H1 (cell line): ENCODE data around the gene HMGB1. TPM values are rescaled to one million over a fixed set of nuclear protein-coding genes. Genes with fewer than 3 reads are reported as not detected.

ENCODE experiments used
- BRCA1 ChIP-seq: IDR thresholded peaks from 2 replicates; pipeline ENCODE4 v1.6.1; 2012; ENCODE audit warnings: low read depth, low read length, improper control_type of control experiment
- CBX8 ChIP-seq: fragments of 300-800, 300-1000 bp; sonication (generic); IDR thresholded peaks from 2 replicates; pipeline ENCODE4 v1.7.1; 2016; ENCODE audit warnings: low read depth, low read length, borderline replicate concordance
- HDAC2 ChIP-seq, 2 experiments: fragments of 300-600 bp in 1 of 2; sonication (generic) in 1 of 2; IDR thresholded peaks; 2 replicates each; pipeline ENCODE4 v1.6.1; 2011 to 2012; ENCODE audit warnings: low read depth in 2 of 2, low read length in 2 of 2, mild to moderate bottlenecking in 2 of 2, moderate library complexity in 2 of 2, borderline replicate concordance in 1 of 2, inconsistent platforms in 1 of 2
- KDM4A ChIP-seq: IDR thresholded peaks from one replicate; pipeline ENCODE4 v1.7.1; 2012; ENCODE audit warnings: low read depth, mild to moderate bottlenecking, moderate library complexity, low read length, inconsistent platforms; ENCODE audit not compliant: severe bottlenecking
- NRF1 ChIP-seq: IDR thresholded peaks from 2 replicates; pipeline ENCODE4 v1.6.1; 2011; ENCODE audit warnings: mild to moderate bottlenecking, low read depth, low read length, improper control_type of control experiment
- RFX5 ChIP-seq: IDR thresholded peaks from 2 replicates; pipeline ENCODE4 v1.6.1; 2011; ENCODE audit warnings: low read depth, low read length, improper control_type of control experiment, borderline replicate concordance
- SIRT6 ChIP-seq: IDR thresholded peaks from one replicate; pipeline ENCODE4 v1.7.1; 2012; ENCODE audit warnings: low read length, inconsistent platforms
- TEAD4 ChIP-seq: IDR thresholded peaks from 2 replicates; pipeline ENCODE4 v1.6.1; 2012; ENCODE audit warnings: low read depth, low read length, inconsistent platforms, mixed read lengths
- polyA plus RNA-seq, 7 experiments: library from polyadenylated mRNA; depleted of rRNA in 3 of 7; stranded (reverse) in 5 of 7; unstranded in 2 of 7; fragments of >200 nt in 5 of 7; fragments of 200-250 nt in 2 of 7; gene quantifications; 1 replicate in 5 of 7; 2 replicates in 1 of 7; 4 replicates in 1 of 7; pipeline versions ENCODE4 v1.2.1 to v1.2.3, GENCODE V29; 2011 to 2013; ENCODE audit warnings: missing spikeins in 2 of 7, mixed read lengths in 2 of 7
- total RNA-seq: library from RNA; stranded (reverse); fragmentation: NEBNext Ultra II Directional; extraction: Animal tissue kit (Norgen Biotek cat#: 25700); gene quantifications from 2 replicates; pipeline ENCODE4 v1.2.1, GENCODE V29; 2021
- TF ChIP-seq, protein P1 (sequence below): IDR thresholded peaks from 2 replicates; pipeline ENCODE4 v1.6.1; 2012; ENCODE audit warnings: low read length, inconsistent platforms

HMGB1 gene
- total and polyA plus RNA-seq, 2 of the 8 experiments (the other 6 are each of a cell fraction or from before 2014, with no cell fraction given): 123 to 776 TPM

DNA sequence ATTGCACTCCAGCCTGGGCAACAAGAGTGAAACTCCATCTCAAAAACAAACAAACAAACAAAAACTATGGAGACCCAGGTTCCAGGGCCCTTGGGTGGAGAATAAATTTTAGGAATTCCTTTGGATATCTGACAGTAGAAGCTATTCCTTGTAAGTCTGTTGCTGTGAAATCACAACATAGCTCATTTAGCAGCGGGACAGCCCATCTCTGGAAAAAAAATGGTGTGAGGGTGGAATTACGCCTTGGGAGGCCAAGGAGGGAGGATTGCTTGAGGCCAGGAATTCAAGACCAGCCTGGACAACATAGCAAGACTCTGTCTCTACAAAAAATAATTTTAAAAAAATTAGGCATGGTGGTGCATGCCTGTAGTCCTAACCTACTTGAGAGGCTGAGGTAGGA, 15.7 kb downstream of the HMGB1 start (continued):
- TF ChIP-seq, protein P1, sequence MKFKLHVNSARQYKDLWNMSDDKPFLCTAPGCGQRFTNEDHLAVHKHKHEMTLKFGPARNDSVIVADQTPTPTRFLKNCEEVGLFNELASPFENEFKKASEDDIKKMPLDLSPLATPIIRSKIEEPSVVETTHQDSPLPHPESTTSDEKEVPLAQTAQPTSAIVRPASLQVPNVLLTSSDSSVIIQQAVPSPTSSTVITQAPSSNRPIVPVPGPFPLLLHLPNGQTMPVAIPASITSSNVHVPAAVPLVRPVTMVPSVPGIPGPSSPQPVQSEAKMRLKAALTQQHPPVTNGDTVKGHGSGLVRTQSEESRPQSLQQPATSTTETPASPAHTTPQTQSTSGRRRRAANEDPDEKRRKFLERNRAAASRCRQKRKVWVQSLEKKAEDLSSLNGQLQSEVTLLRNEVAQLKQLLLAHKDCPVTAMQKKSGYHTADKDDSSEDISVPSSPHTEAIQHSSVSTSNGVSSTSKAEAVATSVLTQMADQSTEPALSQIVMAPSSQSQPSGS: no peak
- TF ChIP-seq BRCA1 (no peak), SIRT6 (no peak), NRF1 (no peak), RFX5 (no peak), HDAC2 (IDR thresholded peaks at IDR 0.05; ENCODE audit: borderline replicate concordance in 1 of 2, low read depth in 2 of 2, low read length in 2 of 2) (no peak), TEAD4 (no peak), KDM4A (no peak), CBX8 (no peak)
